Right cardiac atrium (tissue), 5 donors: ENCODE measurements around the gene ZIC5. TPM values are rescaled to one million over a fixed set of nuclear protein-coding genes. Genes with fewer than 3 reads are reported as not detected.

Experiments used
- ATAC-seq, 2 donors: fragments of 200-7000 bp; cut with Tn5 transposase; one replicate each; pipeline versions ENCODE4 v1.8.0 to v1.9.1; 2020; ENCODE audit warnings: moderate library complexity in 2 of 2, mild to moderate bottlenecking in 1 of 2
- DNase-seq, 3 donors: peaks; one replicate each; pipeline ENCODE4 v3.0.0-alpha.2; 2020
- H3K27ac ChIP-seq: one replicate; pipeline ENCODE4 v1.5.1; 2013; ENCODE audit warnings: mild to moderate bottlenecking, low read length, control low read depth, moderate library complexity
- H3K27me3 ChIP-seq: one replicate; pipeline ENCODE4 v1.6.1; 2013; ENCODE audit not compliant: control insufficient read depth, insufficient read depth
- H3K4me1 ChIP-seq: one replicate; pipeline ENCODE4 v1.6.1; 2013; ENCODE audit warnings: low read length; ENCODE audit not compliant: control insufficient read depth, insufficient read depth
- H3K4me3 ChIP-seq: one replicate; pipeline ENCODE4 v1.5.1; 2013; ENCODE audit warnings: low read length, control low read depth
- H3K9me3 ChIP-seq: one replicate; pipeline ENCODE4 v1.6.1; 2013; ENCODE audit warnings: low read length; ENCODE audit not compliant: control insufficient read depth
- WGBS: extraction: QIAGEN DNeasy Blood & Tissue Kit; methylation state at CpG from one replicate; pipeline ENCODE4 v1.1.7; 2013; 5-methylcytosine and 5-hydroxymethylcytosine counted together
- intact Hi-C, 4 donors: fragments of 100-400 bp; cut with DNase I; formaldehyde crosslinking; loops; one replicate each; pipeline versions ENCODE4 v1.11.0 to v1.14.0; 2022 to 2023
- polyA plus RNA-seq: library from polyadenylated mRNA; stranded (reverse); fragments of 200-250 nt; gene quantifications from one replicate; pipeline ENCODE4 v1.2.3, GENCODE V29; 2013
- total RNA-seq, 4 donors: library from RNA; stranded (reverse); fragmentation: NEBNext Ultra II Directional; extraction: Animal tissue kit (Norgen Biotek cat#: 25700); gene quantifications; one replicate each; pipeline ENCODE4 v1.2.1, GENCODE V29; 2021
- donor health status: healthy with polysubstance abuse.
- donor health status: DM: no; HTN: yes; CAD: no.
- donor health status: DM: no; HTN: no; CAD: no.
- donor health status: DM: no; HTN: yes; CAD: no; lungs with severe emphysema.
- donor health status: DM: yes; HTN: yes; CAD: no.

ZIC5 gene
- total and polyA plus RNA-seq, 5 donors, result not detected

DNA sequence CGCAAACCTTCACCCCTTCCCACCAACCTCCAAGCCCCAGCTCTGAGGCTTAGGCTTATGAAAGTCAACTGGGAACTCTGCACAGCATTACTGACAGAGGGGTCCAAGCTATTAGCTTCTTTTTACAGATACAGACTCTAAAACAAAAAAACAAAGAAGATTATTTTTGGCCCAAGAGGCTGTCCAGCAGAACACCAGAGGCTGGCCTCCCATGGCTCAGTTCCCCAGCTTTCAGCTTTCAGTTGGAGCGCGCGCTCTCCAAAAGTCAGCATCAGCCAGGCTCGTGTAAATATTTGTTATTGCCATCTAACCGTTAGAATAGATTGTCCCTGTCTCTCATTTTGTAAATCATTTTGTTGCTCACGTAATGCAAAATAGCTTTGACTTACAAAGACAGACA is 58.4 kb downstream of the ZIC5 start:
- Histone ChIP-seq H3K27ac (no peak overlapping the region), H3K9me3 (no peaks in the 10 kb centered on the region), H3K27me3 (no peaks in the 10 kb centered on the region), H3K4me1 (no peaks in the 10 kb centered on the region), H3K4me3 (no peak overlapping the region)
- ATAC-seq (no peak), DNase-seq (no peak)
- intact Hi-C loops, result loop anchor here (10.0 kb wide), 3 partner anchors 248 to 322 kb away; no protein-coding TSS in a partner anchor
- WGBS, result 76% methylated on average over 7 of the region's 7 CpGs

Other genes starting within 250 kb of the ZIC5 start
- not detected for gene ZIC2, start 10.0 kb upstream of the ZIC5 start, total RNA-seq
- not detected for gene ZIC2, start 10.0 kb upstream of the ZIC5 start, polyA plus RNA-seq
- gene PCCA, start 117.3 kb upstream of the ZIC5 start, total RNA-seq, result 10 to 100 TPM; 49.6 to 56.2 (median 55.3) TPM
- 35.6 TPM for gene PCCA, start 117.3 kb upstream of the ZIC5 start, polyA plus RNA-seq